K562 (cell line): ENCODE data around the gene STK11. TPM values are rescaled to one million over a fixed set of nuclear protein-coding genes. Genes with fewer than 3 reads are reported as not detected.
A peak's percentile ranks its signal among the peaks of the same experiment; 100 is the strongest.

ENCODE experiments used
- BCOR ChIP-seq: fragments of 450-650 bp; IDR thresholded peaks from 2 replicates; pipeline ENCODE4 v1.6.1; 2016
- CGGBP1 ChIP-seq: fragments of 250-450 bp; sonication (Bioruptor Pico); IDR thresholded peaks from 2 replicates; pipeline ENCODE4 v1.9.0; 2021; ENCODE audit warnings: mild to moderate bottlenecking
- CTCF ChIP-seq, 3 experiments: IDR thresholded peaks in 2 of 3; conservative IDR thresholded peaks in 1 of 3; 2 replicates each; pipeline ENCODE4 v1.5.1; 2011 to 2012; ENCODE audit warnings: low read length in 3 of 3, mild to moderate bottlenecking in 3 of 3, control low read depth in 2 of 3, improper control_type of control experiment in 1 of 3, inconsistent platforms in 1 of 3, low read depth in 1 of 3, mixed read lengths in 1 of 3, moderate library complexity in 1 of 3; ENCODE audit not compliant: insufficient read depth in 2 of 3
- EZH2 ChIP-seq: IDR thresholded peaks from 2 replicates; pipeline ENCODE4 v1.6.1; 2012; ENCODE audit warnings: low read depth, mild to moderate bottlenecking, inconsistent platforms, low read length, borderline replicate concordance
- MTA2 ChIP-seq: fragments of 450-650 bp; IDR thresholded peaks from 2 replicates; pipeline ENCODE4 v1.6.1; 2016; ENCODE audit warnings: low read depth
- NFATC3 ChIP-seq: fragments of 450-650 bp; IDR thresholded peaks from 2 replicates; pipeline ENCODE4 v1.6.1; 2017; ENCODE audit warnings: mild to moderate bottlenecking
- SRSF9 ChIP-seq: fragments of 200-400 bp; formaldehyde crosslinking; IDR thresholded peaks from 2 replicates; pipeline ENCODE4 v1.6.1; 2017; ENCODE audit warnings: low read depth, low read length, borderline replicate concordance
- TOE1 ChIP-seq, 2 experiments: fragments of 450-650 bp in 1 of 2; sonication (generic) in 1 of 2; formaldehyde crosslinking in 1 of 2; IDR thresholded peaks; 2 replicates each; pipeline versions ENCODE4 v1.7.1 to v1.8.0; 2016 to 2022; ENCODE audit warnings: borderline replicate concordance in 2 of 2, mild to moderate bottlenecking in 2 of 2, antibody characterized with exemption in 1 of 2, inconsistent platforms in 1 of 2, low read depth in 1 of 2, missing genetic modification reagents in 1 of 2, moderate library complexity in 1 of 2
- USF2 ChIP-seq: sonication (generic); formaldehyde crosslinking; IDR thresholded peaks from 2 replicates; pipeline ENCODE4 v1.5.0; 2020; ENCODE audit warnings: missing genetic modification reagents
- ZBTB40 ChIP-seq, 2 experiments: fragments of 450-650 bp in 1 of 2; sonication (generic) in 1 of 2; formaldehyde crosslinking in 1 of 2; IDR thresholded peaks; 2 replicates each; pipeline versions ENCODE4 v1.7.1 to v1.9.0; 2016 to 2022; ENCODE audit warnings: inconsistent platforms in 1 of 2, mild to moderate bottlenecking in 1 of 2, missing genetic modification reagents in 1 of 2
- ZNF124 ChIP-seq: sonication (generic); formaldehyde crosslinking; IDR thresholded peaks from 2 replicates; pipeline ENCODE4 v1.8.1; 2022; ENCODE audit warnings: missing genetic modification reagents
- ZNF75A ChIP-seq: fragments of 450-650 bp; formaldehyde crosslinking; IDR thresholded peaks from 2 replicates; pipeline ENCODE4 v1.4.0; 2020; ENCODE audit warnings: mild to moderate bottlenecking
- polyA plus RNA-seq, 8 experiments: library from polyadenylated mRNA; depleted of rRNA in 4 of 8; stranded (reverse) in 5 of 8; unstranded in 3 of 8; fragments of >200 nt; fragmentation: Nextera tagmentation in 2 of 8; fragmentation: Illumina TruSeq in 1 of 8; extraction: Ambion mirVana in 2 of 8; extraction: Trizol in 1 of 8; gene quantifications; 2 replicates each; pipeline versions ENCODE4 v1.2.1 to v1.2.3, GENCODE V29; 2011 to 2014; ENCODE audit warnings: inconsistent platforms in 1 of 8, missing spikeins in 1 of 8
- total RNA-seq, 7 experiments: library from RNA; depleted of rRNA in 6 of 7; stranded (reverse); fragments of >200 nt in 6 of 7; fragmentation: Illumina TruSeq in 2 of 7; extraction: Trizol in 2 of 7; gene quantifications; 2 replicates each; pipeline versions ENCODE4 v1.2.1 to v1.2.3, GENCODE V29; 2011 to 2021; ENCODE audit warnings: low replicate concordance in 1 of 7

Gene STK11
- total and polyA plus RNA-seq, 9 of the 15 experiments (the other 6 are each of a cell fraction or from before 2014, with no cell fraction given): 0.15 to 96.5 (median 31.7) TPM

- TF ChIP-seq CTCF (IDR thresholded peaks at IDR 0.05 in 2 of 3, conservative IDR thresholded peaks at IDR 0.05 in 1 of 3; ENCODE audit: insufficient read depth in 2 of 3, low read depth in 1 of 3, low read length in 3 of 3) (no peak), USF2 (CRISPR knock-in tag) (peak; percentile 69), ZNF124 (CRISPR knock-in tag) (no peak), MTA2 (no peak), SRSF9 (no peak), BCOR (peak; percentile 86), TOE1 (IDR thresholded peaks at IDR 0.05; ENCODE audit: borderline replicate concordance) (peak; percentile 33; the same call in 1 of the 2 replicates), TOE1 (CRISPR knock-in tag; IDR thresholded peaks at IDR 0.05; ENCODE audit: borderline replicate concordance, low read depth) (no peak), CGGBP1 (CRISPR knock-in tag) (no peak), EZH2 (no peak), ZBTB40 (IDR thresholded peaks at IDR 0.05) (peak; percentile 84), ZBTB40 (CRISPR knock-in tag; IDR thresholded peaks at IDR 0.05) (no peak), ZNF75A (CRISPR knock-in tag) (no peak), NFATC3 (no peak)
Observed at GRCh38 chr19:1173845-1174809, 31.5 kb upstream of the STK11 start, which contains the start of gene SBNO2 (continued).
